SK-N-SH (cell line): ENCODE measurements around the gene WNT3. TPM values are rescaled to one million over a fixed set of nuclear protein-coding genes. Genes with fewer than 3 reads are reported as not detected.

Experiments
- CTCF ChIA-PET: fragments of 300-600, 350-600 bp; formaldehyde crosslinking; extraction: SDS; loops from one replicate; lab custom pipeline; 2021; lab: Yijun Ruan, JAX
- POLR2A ChIA-PET: fragments of 350-600 bp; sonication (Branson Sonifier 250); formaldehyde crosslinking; extraction: SDS; loops from one replicate; lab custom pipeline; 2020; ENCODE audit warnings: antibody characterized with exemption, inconsistent platforms; lab: Yijun Ruan, JAX
- DNase-seq: peaks from one replicate; pipeline ENCODE4 v3.0.0; 2012
- H2AFZ ChIP-seq: fragments of 200-600 bp; sonication (generic); 2 replicates; pipeline ENCODE4 v1.8.1; 2016; ENCODE audit warnings: antibody characterized with exemption, mild to moderate bottlenecking, low read depth
- H3F3A ChIP-seq: fragments of 200-600 bp; sonication (generic); replicated peaks from 2 replicates; pipeline ENCODE3; 2016; ENCODE audit warnings: antibody characterized with exemption, mild to moderate bottlenecking; ENCODE audit not compliant: insufficient read depth
- H3K27ac ChIP-seq, 2 experiments: fragments of 200-500 bp in 1 of 2; fragments of 200-600 bp in 1 of 2; sonication (Bioruptor generic) in 1 of 2; sonication (generic), shearing (Covaris generic) in 1 of 2; 2 replicates each; pipeline versions ENCODE4 v1.5.1 to v1.6.1; 2014 to 2016; ENCODE audit warnings: low read depth in 2 of 2, inconsistent platforms in 1 of 2, low read length in 1 of 2, mild to moderate bottlenecking in 1 of 2, mixed read lengths in 1 of 2
- H3K27me3 ChIP-seq: fragments of 200-600 bp; sonication (generic), shearing (Covaris generic); 2 replicates; pipeline ENCODE4 v1.6.1; 2016; ENCODE audit warnings: mixed run types; ENCODE audit not compliant: insufficient read depth
- H3K36me3 ChIP-seq, 2 experiments: fragments of 200-500 bp in 1 of 2; fragments of 200-600 bp in 1 of 2; sonication (Bioruptor generic) in 1 of 2; sonication (generic) in 1 of 2; replicated peaks in 1 of 2; 2 replicates each; pipeline versions ENCODE3 to v1.5.1; 2014 to 2016; ENCODE audit warnings: low read length in 1 of 2, mild to moderate bottlenecking in 1 of 2; ENCODE audit not compliant: insufficient read depth in 2 of 2, control insufficient read depth in 1 of 2
- H3K4me1 ChIP-seq, 2 experiments: fragments of 200-500 bp in 1 of 2; fragments of 200-600 bp in 1 of 2; sonication (Bioruptor generic) in 1 of 2; sonication (generic), shearing (Covaris generic) in 1 of 2; 2 replicates each; pipeline versions ENCODE4 v1.5.1 to v1.6.1; 2014 to 2016; ENCODE audit warnings: low read depth in 1 of 2, low read length in 1 of 2, mixed run types in 1 of 2; ENCODE audit not compliant: insufficient read depth in 2 of 2, control insufficient read depth in 1 of 2
- H3K4me2 ChIP-seq: fragments of 200-600 bp; sonication (generic), shearing (Covaris generic); 2 replicates; pipeline ENCODE4 v1.6.1; 2017; ENCODE audit warnings: mixed run types
- H3K4me3 ChIP-seq, 2 experiments: fragments of 200-500 bp in 1 of 2; fragments of 200-600 bp in 1 of 2; sonication (Bioruptor generic) in 1 of 2; sonication (generic), shearing (Covaris generic) in 1 of 2; 2 replicates each; pipeline versions ENCODE4 v1.5.1 to v1.8.1; 2014 to 2016; ENCODE audit warnings: low read depth in 2 of 2, inconsistent platforms in 1 of 2, low read length in 1 of 2, mild to moderate bottlenecking in 1 of 2, mixed read lengths in 1 of 2, moderate library complexity in 1 of 2
- H3K79me2 ChIP-seq: fragments of 200-600 bp; sonication (generic); 2 replicates; pipeline ENCODE4 v1.8.1; 2017; ENCODE audit warnings: mild to moderate bottlenecking; ENCODE audit not compliant: insufficient read depth
- H3K9ac ChIP-seq: fragments of 200-600 bp; sonication (generic); 2 replicates; pipeline ENCODE4 v1.6.1; 2017; ENCODE audit warnings: mixed run types
- H3K9me2 ChIP-seq: fragments of 200-600 bp; sonication (generic); 2 replicates; pipeline ENCODE4 v1.6.1; 2017; ENCODE audit warnings: mixed run types
- H3K9me3 ChIP-seq: fragments of 200-600 bp; sonication (generic); 2 replicates; pipeline ENCODE4 v1.6.1; 2017; ENCODE audit warnings: mixed run types, mild to moderate bottlenecking, moderate library complexity
- H4K20me1 ChIP-seq: fragments of 200-600 bp; sonication (generic); 2 replicates; pipeline ENCODE4 v1.6.1; 2017; ENCODE audit warnings: mild to moderate bottlenecking, mixed run types; ENCODE audit not compliant: insufficient read depth
- CHD2 ChIP-seq: fragments of 150-350 bp; IDR thresholded peaks from 2 replicates; pipeline ENCODE4 v1.6.1; 2018; ENCODE audit warnings: low read length; ENCODE audit not compliant: partially characterized antibody
- EP300 ChIP-seq, 2 experiments: IDR thresholded peaks; 2 replicates each; pipeline versions ENCODE4 v1.4.0 to v1.6.1; 2012; ENCODE audit warnings: borderline replicate concordance in 1 of 2, low read depth in 1 of 2, low read length in 1 of 2
- FOSL2 ChIP-seq: IDR thresholded peaks from 2 replicates; pipeline ENCODE4 v1.4.0; 2012; ENCODE audit warnings: low read depth, mild to moderate bottlenecking, moderate library complexity, borderline replicate concordance
- FOXJ3 ChIP-seq: sonication (generic); formaldehyde crosslinking; IDR thresholded peaks from 2 replicates; pipeline ENCODE4 v1.5.1; 2020; ENCODE audit warnings: mild to moderate bottlenecking, missing genetic modification reagents
- JUND ChIP-seq: IDR thresholded peaks from 2 replicates; pipeline ENCODE4 v1.4.0; 2012
- NRF1 ChIP-seq: IDR thresholded peaks from 2 replicates; pipeline ENCODE4 v1.6.1; 2012; ENCODE audit warnings: low read depth, mild to moderate bottlenecking, low read length
- REST ChIP-seq: IDR thresholded peaks from 2 replicates; pipeline ENCODE4 v1.6.1; 2012; ENCODE audit warnings: mild to moderate bottlenecking, low read depth, low read length, moderate library complexity
- RFX5 ChIP-seq: IDR thresholded peaks from 2 replicates; pipeline ENCODE4 v1.6.1; 2012; ENCODE audit warnings: mild to moderate bottlenecking, improper control_type of control experiment, low read length
- RXRA ChIP-seq: IDR thresholded peaks from 2 replicates; pipeline ENCODE4 v1.4.0; 2012; ENCODE audit warnings: low read depth, mild to moderate bottlenecking, borderline replicate concordance
- SIN3A ChIP-seq: IDR thresholded peaks from 2 replicates; pipeline ENCODE4 v1.6.1; 2012; ENCODE audit warnings: low read depth, mild to moderate bottlenecking, low read length, moderate library complexity, borderline replicate concordance
- TAF1 ChIP-seq: IDR thresholded peaks from 2 replicates; pipeline ENCODE4 v1.6.1; 2012; ENCODE audit warnings: low read depth, mild to moderate bottlenecking, low read length, moderate library complexity, borderline replicate concordance
- WGBS: methylation state at CpG from one replicate; pipeline ENCODE4 v1.1.6; 2017; ENCODE audit warnings: low lambda C conversion rate; 5-methylcytosine and 5-hydroxymethylcytosine counted together
- polyA plus RNA-seq, 3 experiments: library from polyadenylated mRNA; depleted of rRNA; stranded (reverse); fragments of >200 nt; gene quantifications; 2 replicates each; pipeline ENCODE4 v1.2.3, GENCODE V29; 2012
- TF ChIP-seq, protein P1 (sequence below): IDR thresholded peaks from 2 replicates; pipeline ENCODE4 v1.4.0; 2012; ENCODE audit warnings: low read depth

Gene WNT3
- polyA plus RNA-seq, 1 of the 3 experiments (the other 2 are of a cell fraction) = 5.3 TPM

- TF ChIP-seq TAF1 (no peak), RFX5 (0 out of 2 replicates have a peak, but pooled peaks have one; percentile 17), CHD2 (no peak), JUND (peak; percentile 99), EP300 (IDR thresholded peaks at IDR 0.05; ENCODE audit: borderline replicate concordance in 1 of 2, low read depth in 1 of 2, low read length in 1 of 2) (peak; percentile 72 to 97)
Measured at GRCh38 chr17:46733837-46734475, 84.5 kb downstream of the WNT3 start (continued).

GRCh38 chr17:46732754-46733398, 85.6 kb downstream of the WNT3 start:
- 94% methylated on average over 7 of the region's 7 CpGs for WGBS
- Histone ChIP-seq H3K79me2 (no peaks in the 10 kb centered on the region), H3K36me3 (peaks cover 14 to 21% of the 10 kb centered on the region in 2 experiments), H3K4me1 (peaks cover 22 to 30% of the 10 kb centered on the region in 2 experiments), H4K20me1 (no peaks in the 10 kb centered on the region), H3K9ac (no peak overlapping the region), H3K27ac (no peak overlapping the region), H3K9me2 (no peaks in the 10 kb centered on the region), H3K4me2 (0 out of 2 replicates have a peak overlapping the region, but pooled peaks have one; percentile 0), H3K4me3 (no peak overlapping the region), H3F3A (peaks cover 26% of the 10 kb centered on the region), H2AFZ (no peak overlapping the region), H3K9me3 (no peaks in the 10 kb centered on the region), H3K27me3 (no peaks in the 10 kb centered on the region)
- DNase-seq = no peak
- CTCF ChIA-PET = interaction anchor here (0.9 to 1.6 kb wide), 4 partner anchors 13 to 103 kb away, joined by 3 to 6 read pairs (median 4); no protein-coding TSS in a partner anchor
- POLR2A ChIA-PET = no interaction called here
- TF ChIP-seq NRF1 (no peak), SIN3A (no peak), REST (no peak), RXRA (no peak), FOSL2 (no peak), RFX5 (no peak), FOXJ3 (CRISPR knock-in tag) (no peak), CHD2 (no peak)
- TF ChIP-seq, protein P1, sequence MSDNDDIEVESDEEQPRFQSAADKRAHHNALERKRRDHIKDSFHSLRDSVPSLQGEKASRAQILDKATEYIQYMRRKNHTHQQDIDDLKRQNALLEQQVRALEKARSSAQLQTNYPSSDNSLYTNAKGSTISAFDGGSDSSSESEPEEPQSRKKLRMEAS = no peak
